HepG2 (cell line): ENCODE results near the gene SYNE1. TPM values are rescaled to one million over a fixed set of nuclear protein-coding genes. Genes with fewer than 3 reads are reported as not detected.
A peak's percentile ranks its signal among the peaks of the same experiment; 100 is the strongest.

ENCODE experiments used
- ATAD3A ChIP-seq: sonication (generic); formaldehyde crosslinking; IDR thresholded peaks from 2 replicates; pipeline ENCODE4 v1.4.0; 2020; ENCODE audit warnings: missing genetic modification reagents
- FIP1L1 ChIP-seq: fragments of 200-400 bp; formaldehyde crosslinking; IDR thresholded peaks from 2 replicates; pipeline ENCODE4 v1.6.1; 2018; ENCODE audit warnings: low read depth, mild to moderate bottlenecking, low read length, moderate library complexity, borderline replicate concordance; ENCODE audit not compliant: insufficient read depth
- FOXK2 ChIP-seq: fragments of 450-650 bp; IDR thresholded peaks from 2 replicates; pipeline ENCODE4 v1.6.1; 2016
- GMEB1 ChIP-seq: sonication (generic); formaldehyde crosslinking; IDR thresholded peaks from 2 replicates; pipeline ENCODE4 v1.5.1; 2020; ENCODE audit warnings: missing genetic modification reagents, mild to moderate bottlenecking, borderline replicate concordance
- MXD3 ChIP-seq: IDR thresholded peaks from 2 replicates; pipeline ENCODE4 v1.6.1; 2016; ENCODE audit warnings: mild to moderate bottlenecking, missing biosample characterization, missing genetic modification reagents
- ZBTB26 ChIP-seq: IDR thresholded peaks from 2 replicates; pipeline ENCODE4 v1.6.1; 2016; ENCODE audit warnings: missing compliant biosample characterization, missing genetic modification reagents, borderline replicate concordance
- ZBTB4 ChIP-seq: sonication (generic); formaldehyde crosslinking; IDR thresholded peaks from 2 replicates; pipeline ENCODE4 v1.4.0; 2020; ENCODE audit warnings: missing genetic modification reagents, mild to moderate bottlenecking, borderline replicate concordance
- ZC3H13 ChIP-seq: sonication (generic); formaldehyde crosslinking; IDR thresholded peaks from 2 replicates; pipeline ENCODE4 v1.8.1; 2023; ENCODE audit warnings: mild to moderate bottlenecking, missing genetic modification reagents, moderate library complexity
- ZKSCAN8 ChIP-seq: IDR thresholded peaks from 2 replicates; pipeline ENCODE4 v1.6.1; 2016; ENCODE audit warnings: borderline replicate concordance, missing genetic modification reagents, missing compliant biosample characterization
- ZNF251 ChIP-seq: sonication (generic); formaldehyde crosslinking; IDR thresholded peaks from 2 replicates; pipeline ENCODE4 v1.9.0; 2021; ENCODE audit warnings: mild to moderate bottlenecking, missing genetic modification reagents
- ZNF280D ChIP-seq: sonication (generic); formaldehyde crosslinking; IDR thresholded peaks from 2 replicates; pipeline ENCODE4 v1.5.1; 2020; ENCODE audit warnings: mild to moderate bottlenecking, missing genetic modification reagents
- ZNF362 ChIP-seq: sonication (generic); formaldehyde crosslinking; IDR thresholded peaks from 2 replicates; pipeline ENCODE4 v1.4.0; 2020; ENCODE audit warnings: missing genetic modification reagents, mild to moderate bottlenecking, borderline replicate concordance
- ZNF652 ChIP-seq: IDR thresholded peaks from 2 replicates; pipeline ENCODE4 v1.6.1; 2016; ENCODE audit warnings: low read depth, borderline replicate concordance
- polyA plus RNA-seq, 8 experiments: library from polyadenylated mRNA; depleted of rRNA in 3 of 8; stranded (reverse) in 7 of 8; unstranded in 1 of 8; fragments of >200 nt; fragmentation: Illumina TruSeq in 4 of 8; extraction: Trizol in 4 of 8; gene quantifications; 2 replicates each; pipeline versions ENCODE4 v1.2.1 to v1.2.3, GENCODE V29; 2011 to 2016; ENCODE audit warnings: low read depth in 4 of 8, missing spikeins in 1 of 8, mixed read lengths in 1 of 8; ENCODE audit not compliant: insufficient read depth in 1 of 8
- total RNA-seq, 5 experiments: library from RNA; depleted of rRNA; stranded (reverse); fragments of >200 nt; fragmentation: Illumina TruSeq; extraction: Trizol; gene quantifications; 2 replicates each; pipeline ENCODE4 v1.2.3, GENCODE V29; 2016; ENCODE audit warnings: low read depth in 1 of 5
- TF ChIP-seq, protein P1 (sequence below): IDR thresholded peaks from 2 replicates; pipeline ENCODE4 v1.6.1; 2016; ENCODE audit warnings: missing compliant biosample characterization, missing genetic modification reagents, borderline replicate concordance

The SYNE1 gene
- total and polyA plus RNA-seq, 2 of the 13 experiments (the other 11 are each of a cell fraction or from before 2014, with no cell fraction given), result 5.5 to 15.9 TPM

GRCh38 chr6:152301765-152302568, 335.2 kb downstream of the SYNE1 start (continued):
- TF ChIP-seq, protein P1, sequence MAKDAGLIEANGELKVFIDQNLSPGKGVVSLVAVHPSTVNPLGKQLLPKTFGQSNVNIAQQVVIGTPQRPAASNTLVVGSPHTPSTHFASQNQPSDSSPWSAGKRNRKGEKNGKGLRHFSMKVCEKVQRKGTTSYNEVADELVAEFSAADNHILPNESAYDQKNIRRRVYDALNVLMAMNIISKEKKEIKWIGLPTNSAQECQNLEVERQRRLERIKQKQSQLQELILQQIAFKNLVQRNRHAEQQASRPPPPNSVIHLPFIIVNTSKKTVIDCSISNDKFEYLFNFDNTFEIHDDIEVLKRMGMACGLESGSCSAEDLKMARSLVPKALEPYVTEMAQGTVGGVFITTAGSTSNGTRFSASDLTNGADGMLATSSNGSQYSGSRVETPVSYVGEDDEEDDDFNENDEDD (CRISPR knock-in tag), result peak; percentile 68; the same call in 1 of the 2 replicates
- 0 out of 2 replicates have a peak, but pooled peaks have one; percentile 19 for TF ChIP-seq ZKSCAN8 (CRISPR knock-in tag)
- TF ChIP-seq ATAD3A (CRISPR knock-in tag), result no peak
- TF ChIP-seq MXD3, result peak; percentile 69; the same call in 1 of the 2 replicates
- no peak for TF ChIP-seq FOXK2
- no peak for TF ChIP-seq ZC3H13 (CRISPR knock-in tag)
- peak; percentile 37; the same call in 1 of the 2 replicates for TF ChIP-seq ZBTB26 (CRISPR knock-in tag)
- TF ChIP-seq FIP1L1, result no peak
- peak; percentile 80; the same call in 1 of the 2 replicates for TF ChIP-seq ZNF280D (CRISPR knock-in tag)
- no peak; the same call in 1 of the 2 replicates for TF ChIP-seq GMEB1
- TF ChIP-seq ZNF362, result 0 out of 2 replicates have a peak, but pooled peaks have one; percentile 39
- peak; percentile 95 for TF ChIP-seq ZBTB4
- TF ChIP-seq ZNF251 (CRISPR knock-in tag), result no peak
- TF ChIP-seq ZNF652, result 0 out of 2 replicates have a peak, but pooled peaks have one; percentile 7
